ENCODE results near the gene TRAF6.

DNA sequence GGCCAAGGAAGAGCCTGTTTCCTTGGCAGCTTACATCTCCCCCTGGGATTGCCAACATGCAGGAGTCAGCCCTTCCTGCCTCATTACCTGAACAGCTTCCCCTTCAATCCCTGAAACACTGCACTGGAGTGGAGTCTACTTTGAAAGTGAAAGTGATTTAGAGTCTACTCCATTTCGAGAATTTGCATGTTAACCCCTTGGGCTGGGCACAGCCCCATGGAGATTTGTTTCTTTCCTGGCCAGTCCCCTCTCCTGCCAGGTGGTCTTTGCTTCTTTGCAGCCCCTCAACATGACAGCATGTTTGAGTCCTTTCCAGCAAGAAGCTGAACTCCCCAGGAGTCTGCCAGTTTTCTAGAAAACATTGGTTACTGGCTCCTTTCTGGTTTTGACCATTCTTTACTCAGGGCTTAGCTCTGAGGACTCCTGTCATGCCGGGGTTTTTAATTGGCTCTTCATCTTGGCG, 59.9 kb downstream of the TRAF6 start:
- no peak for TF ChIP-seq POLR2A (IDR thresholded peaks at IDR 0.05)
- TF ChIP-seq CTCF (IDR thresholded peaks at IDR 0.05), result no peak

Measured in heart left ventricle (tissue), 13 donors.